Hepatocyte (in vitro differentiated cells): ENCODE data around the gene CHTOP.

Experiments used
- EZH2 ChIP-seq: fragments of 200-600 bp; sonication (generic); IDR thresholded peaks from 2 replicates; pipeline ENCODE4 v1.6.1; 2016; ENCODE audit warnings: antibody characterized with exemption, mild to moderate bottlenecking, borderline replicate concordance
- EZH2phosphoT487 ChIP-seq: fragments of 200-600 bp; sonication (generic); IDR thresholded peaks from one replicate; pipeline ENCODE4 v1.6.1; 2018; ENCODE audit warnings: antibody characterized with exemption, mild to moderate bottlenecking, low read depth, moderate library complexity; ENCODE audit not compliant: unreplicated experiment, severe bottlenecking
- TF ChIP-seq, protein P1 (sequence below): fragments of 200-600 bp; sonication (generic); IDR thresholded peaks from 2 replicates; pipeline ENCODE4 v1.5.1; 2016; ENCODE audit warnings: antibody characterized with exemption, mild to moderate bottlenecking; ENCODE audit not compliant: poor library complexity

DNA sequence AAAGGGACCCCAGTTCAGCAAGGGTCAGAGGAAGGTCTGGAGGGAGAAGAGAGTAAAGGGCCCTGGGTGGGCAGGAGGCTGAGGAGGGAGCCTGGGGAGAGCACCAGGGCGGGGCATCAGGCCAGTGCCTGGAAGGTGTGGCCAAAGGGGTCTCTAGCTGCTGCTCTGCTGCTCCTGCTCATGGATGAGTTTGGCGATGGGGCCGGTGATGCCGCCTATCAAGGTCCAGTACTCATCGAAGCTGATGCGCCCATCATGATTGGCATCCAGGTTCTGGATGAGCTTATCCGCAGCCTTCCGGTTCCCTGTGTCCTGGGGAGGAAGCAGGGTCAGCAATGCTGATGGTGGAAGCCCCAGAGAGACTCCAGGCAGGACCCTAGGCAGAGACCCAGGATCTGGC, 26.5 kb upstream of the CHTOP start:
- TF ChIP-seq, protein P1, sequence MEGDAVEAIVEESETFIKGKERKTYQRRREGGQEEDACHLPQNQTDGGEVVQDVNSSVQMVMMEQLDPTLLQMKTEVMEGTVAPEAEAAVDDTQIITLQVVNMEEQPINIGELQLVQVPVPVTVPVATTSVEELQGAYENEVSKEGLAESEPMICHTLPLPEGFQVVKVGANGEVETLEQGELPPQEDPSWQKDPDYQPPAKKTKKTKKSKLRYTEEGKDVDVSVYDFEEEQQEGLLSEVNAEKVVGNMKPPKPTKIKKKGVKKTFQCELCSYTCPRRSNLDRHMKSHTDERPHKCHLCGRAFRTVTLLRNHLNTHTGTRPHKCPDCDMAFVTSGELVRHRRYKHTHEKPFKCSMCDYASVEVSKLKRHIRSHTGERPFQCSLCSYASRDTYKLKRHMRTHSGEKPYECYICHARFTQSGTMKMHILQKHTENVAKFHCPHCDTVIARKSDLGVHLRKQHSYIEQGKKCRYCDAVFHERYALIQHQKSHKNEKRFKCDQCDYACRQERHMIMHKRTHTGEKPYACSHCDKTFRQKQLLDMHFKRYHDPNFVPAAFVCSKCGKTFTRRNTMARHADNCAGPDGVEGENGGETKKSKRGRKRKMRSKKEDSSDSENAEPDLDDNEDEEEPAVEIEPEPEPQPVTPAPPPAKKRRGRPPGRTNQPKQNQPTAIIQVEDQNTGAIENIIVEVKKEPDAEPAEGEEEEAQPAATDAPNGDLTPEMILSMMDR, result no peak
- TF ChIP-seq EZH2 (no peak), EZH2phosphoT487 (no peak)
